GM12878 (cell line): ENCODE measurements around the gene LCN9. TPM values are rescaled to one million over a fixed set of nuclear protein-coding genes. Genes with fewer than 3 reads are reported as not detected.

Experiments
- ATAC-seq: fragments of 200-7000 bp; cut with Tn5 transposase; 3 replicates; pipeline ENCODE4 v1.9.1; 2020; ENCODE audit warnings: mild to moderate bottlenecking, moderate library complexity
- BruUV-seq: library from RNA; stranded (reverse); fragments of 400-500 nt; replicated peaks from 2 replicates; lab custom pipeline; 2021; lab: Mats Ljungman, UMichigan
- CTCF ChIA-PET: fragments of 300-600 bp; sonication (Branson Sonifier 250); formaldehyde crosslinking; extraction: SDS; loops from one replicate; lab custom pipeline; 2021; ENCODE audit warnings: inconsistent platforms; lab: Yijun Ruan, JAX
- POLR2A ChIA-PET: fragments of 350-600 bp; formaldehyde crosslinking; extraction: SDS; loops from one replicate; lab custom pipeline; 2021; ENCODE audit warnings: inconsistent platforms; lab: Charles Lee
- RAD21 ChIA-PET: fragments of 300-600 bp; sonication (Branson Sonifier 250); formaldehyde crosslinking; loops from one replicate; lab custom pipeline; 2023; ENCODE audit warnings: antibody characterized with exemption; ENCODE audit not compliant: unreplicated experiment; lab: Charles Lee
- SMC1A ChIA-PET: fragments of 300-600 bp; sonication (Branson Sonifier 250); formaldehyde crosslinking; loops from one replicate; lab custom pipeline; 2023; ENCODE audit not compliant: unreplicated experiment, uncharacterized antibody; lab: Charles Lee
- DNase-seq: peaks from one replicate; pipeline ENCODE4 v3.0.0-alpha.2; 2011; ENCODE audit warnings: low read depth, low spot score
- FAIRE-seq: peaks from 3 replicates; lab custom pipeline; 2011; peaks lifted over from hg19 to GRCh38; lab: Jason Lieb, UNC
- H2AFZ ChIP-seq: 2 replicates; pipeline ENCODE4 v1.6.0; 2011; ENCODE audit warnings: low read depth, low read length, control low read depth; ENCODE audit not compliant: control insufficient read depth
- H3K27ac ChIP-seq: 2 replicates; pipeline ENCODE4 v1.5.1; 2011; ENCODE audit warnings: control low read depth; ENCODE audit not compliant: control insufficient read depth, insufficient read depth
- H3K27me3 ChIP-seq, 2 experiments: replicated peaks in 1 of 2; 2 replicates each; pipeline versions ENCODE4 v1.6.0 to v1.6.1; 2011; ENCODE audit warnings: low read length in 1 of 2; ENCODE audit not compliant: control insufficient read depth in 2 of 2, insufficient read depth in 2 of 2
- H3K36me3 ChIP-seq, 2 experiments: 2 replicates each; pipeline ENCODE4 v1.5.1; 2011; ENCODE audit warnings: low read length in 1 of 2; ENCODE audit not compliant: control insufficient read depth in 2 of 2, insufficient read depth in 2 of 2
- H3K4me1 ChIP-seq: 2 replicates; pipeline ENCODE4 v1.6.1; 2011; ENCODE audit warnings: mild to moderate bottlenecking, low read length, moderate library complexity, mixed read lengths; ENCODE audit not compliant: control insufficient read depth, insufficient read depth
- H3K4me2 ChIP-seq: 2 replicates; pipeline ENCODE4 v1.6.0; 2011; ENCODE audit warnings: control low read depth; ENCODE audit not compliant: control insufficient read depth, insufficient read depth
- H3K4me3 ChIP-seq: fragments of 200-600 bp; sonication (generic); 2 replicates; pipeline ENCODE4 v1.5.1; 2016
- H3K79me2 ChIP-seq: 2 replicates; pipeline ENCODE4 v1.6.0; 2011; ENCODE audit warnings: low read length; ENCODE audit not compliant: control insufficient read depth, insufficient read depth
- H3K9ac ChIP-seq: 2 replicates; pipeline ENCODE4 v1.8.0; 2011; ENCODE audit warnings: low read length, control low read depth, mixed read lengths; ENCODE audit not compliant: control insufficient read depth, insufficient read depth
- H3K9me3 ChIP-seq: replicated peaks from 3 replicates; pipeline ENCODE4 v1.5.1; 2011; ENCODE audit warnings: mild to moderate bottlenecking, low read length; ENCODE audit not compliant: control insufficient read depth, insufficient read depth
- H4K20me1 ChIP-seq: 2 replicates; pipeline ENCODE4 v1.6.0; 2011; ENCODE audit not compliant: control insufficient read depth, insufficient read depth
- BACH1 ChIP-seq: fragments of 450-650 bp; IDR thresholded peaks from 2 replicates; pipeline ENCODE4 v1.6.1; 2017; ENCODE audit warnings: mild to moderate bottlenecking, borderline replicate concordance
- FOS ChIP-seq: IDR thresholded peaks from 3 replicates; pipeline ENCODE4 v1.6.1; 2011; ENCODE audit warnings: borderline replicate concordance; ENCODE audit not compliant: insufficient read length; ENCODE audit errors: extremely low read depth
- MEF2A ChIP-seq: IDR thresholded peaks from 2 replicates; pipeline ENCODE4 v1.6.1; 2011; ENCODE audit warnings: low read depth, mild to moderate bottlenecking, low read length, moderate library complexity; ENCODE audit not compliant: insufficient read depth
- PAX8 ChIP-seq: fragments of 450-650 bp; IDR thresholded peaks from 2 replicates; pipeline ENCODE4 v1.6.1; 2017; ENCODE audit warnings: mild to moderate bottlenecking, moderate library complexity
- POLR2A ChIP-seq: IDR thresholded peaks from 2 replicates; pipeline ENCODE4 v1.6.1; 2011; ENCODE audit warnings: low read depth, mild to moderate bottlenecking, low read length
- POLR2AphosphoS2 ChIP-seq: IDR thresholded peaks from 2 replicates; pipeline ENCODE4 v1.6.1; 2011; ENCODE audit warnings: low read depth, mild to moderate bottlenecking, low read length, improper control_type of control experiment, moderate library complexity
- POLR2AphosphoS5 ChIP-seq: IDR thresholded peaks from 2 replicates; pipeline ENCODE4 v1.6.1; 2011; ENCODE audit warnings: mild to moderate bottlenecking, low read length, inconsistent platforms
- RBBP5 ChIP-seq: fragments of 200-600 bp; sonication (generic); conservative IDR thresholded peaks from 2 replicates; pipeline ENCODE4 v1.6.1; 2016
- RCOR1 ChIP-seq: conservative IDR thresholded peaks from 2 replicates; pipeline ENCODE4 v1.6.1; 2012; ENCODE audit warnings: low read depth, low read length, improper control_type of control experiment
- WGBS: methylation state at CpG from one replicate; pipeline ENCODE4 v1.1.6; 2016; ENCODE audit warnings: low lambda C conversion rate; ENCODE audit not compliant: insufficient replicate concordance, insufficient coverage; ENCODE audit errors: missing lambda C conversion rate; 5-methylcytosine and 5-hydroxymethylcytosine counted together
- in situ Hi-C: fragments of 300-500 bp; cut with MboI; formaldehyde crosslinking; loops from 9 replicates; pipeline ENCODE4 v1.14.3; 2018; ENCODE audit warnings: mixed read lengths
- intact Hi-C: fragments of 100-400 bp; cut with micrococcal nuclease; formaldehyde crosslinking; loops from one replicate; pipeline ENCODE4 v1.14.2; 2022; ENCODE audit not compliant: unreplicated experiment
- polyA plus RNA-seq, 11 experiments: library from polyadenylated mRNA; depleted of rRNA in 4 of 11; unstranded in 6 of 11; stranded (reverse) in 5 of 11; fragments of >200 nt; fragmentation: Nextera tagmentation in 4 of 11; fragmentation: Illumina TruSeq in 1 of 11; extraction: Ambion mirVana in 4 of 11; extraction: Trizol in 1 of 11; gene quantifications; 1 replicate in 1 of 11; 2 replicates in 10 of 11; pipeline versions ENCODE4 v1.2.1 to v1.2.3, GENCODE V29; 2011 to 2016; ENCODE audit warnings: inconsistent platforms in 2 of 11, missing spikeins in 2 of 11, low read depth in 1 of 11
- total RNA-seq, 4 experiments: library from RNA; depleted of rRNA in 3 of 4; stranded (reverse); fragments of >200 nt in 3 of 4; fragmentation: Illumina TruSeq in 1 of 4; extraction: Trizol in 1 of 4; gene quantifications; 2 replicates each; pipeline versions ENCODE4 v1.2.1 to v1.2.3, GENCODE V29; 2013 to 2021
- TF ChIP-seq, protein P1 (sequence below): fragments of 450-650 bp; formaldehyde crosslinking; IDR thresholded peaks from 2 replicates; pipeline ENCODE4 v1.5.0; 2022; ENCODE audit warnings: mild to moderate bottlenecking, missing genetic modification characterization
- TF ChIP-seq, protein P2 (sequence below), 3 experiments: IDR thresholded peaks in 2 of 3; conservative IDR thresholded peaks in 1 of 3; 2 replicates each; pipeline ENCODE4 v1.5.1; 2011; ENCODE audit warnings: low read depth in 3 of 3, low read length in 3 of 3, mild to moderate bottlenecking in 3 of 3, control low read depth in 2 of 3, moderate library complexity in 2 of 3, inconsistent platforms in 1 of 3, mixed read lengths in 1 of 3; ENCODE audit not compliant: control insufficient read depth in 2 of 3, insufficient read depth in 1 of 3; ENCODE audit errors: extremely low read depth in 1 of 3
- TF ChIP-seq, protein P3 (sequence below): fragments of 450-650 bp; conservative IDR thresholded peaks from 2 replicates; pipeline ENCODE4 v1.6.1; 2017; ENCODE audit warnings: mild to moderate bottlenecking, moderate library complexity
- TF ChIP-seq, protein P4 (sequence below): fragments of 450-650 bp; IDR thresholded peaks from 2 replicates; pipeline ENCODE4 v1.6.1; 2017; ENCODE audit warnings: mild to moderate bottlenecking, moderate library complexity

LCN9 gene
- total and polyA plus RNA-seq, 10 of the 15 experiments (the other 5 are each of a cell fraction or from before 2014, with no cell fraction given), result not detected

DNA sequence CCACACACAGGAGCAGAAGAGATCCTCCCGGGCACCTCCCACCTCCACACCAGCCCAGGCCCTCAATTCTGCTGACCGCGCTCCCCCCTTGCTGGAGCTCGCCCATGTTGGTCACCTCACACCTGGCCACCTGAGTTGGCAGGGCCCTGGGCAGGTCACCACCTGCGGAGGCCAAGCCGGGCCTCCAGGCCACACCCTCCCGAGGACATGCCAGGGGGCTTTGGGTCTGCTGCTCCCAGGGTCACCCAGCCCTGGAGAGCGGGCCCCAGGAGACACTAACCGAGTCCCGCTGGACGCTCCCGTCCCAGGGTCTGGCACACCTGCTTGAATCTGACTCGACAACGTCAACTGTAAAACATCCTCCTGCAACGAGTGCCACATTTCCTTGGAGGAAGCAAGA lies 34.1 kb downstream of the LCN9 start:
- no peaks in the 10 kb centered on the region for H3K79me2 ChIP-seq
- no peak for DNase-seq
- RAD21 ChIA-PET, result no interaction called here
- no TSS peak for BruUV-seq
- TF ChIP-seq, protein P1, sequence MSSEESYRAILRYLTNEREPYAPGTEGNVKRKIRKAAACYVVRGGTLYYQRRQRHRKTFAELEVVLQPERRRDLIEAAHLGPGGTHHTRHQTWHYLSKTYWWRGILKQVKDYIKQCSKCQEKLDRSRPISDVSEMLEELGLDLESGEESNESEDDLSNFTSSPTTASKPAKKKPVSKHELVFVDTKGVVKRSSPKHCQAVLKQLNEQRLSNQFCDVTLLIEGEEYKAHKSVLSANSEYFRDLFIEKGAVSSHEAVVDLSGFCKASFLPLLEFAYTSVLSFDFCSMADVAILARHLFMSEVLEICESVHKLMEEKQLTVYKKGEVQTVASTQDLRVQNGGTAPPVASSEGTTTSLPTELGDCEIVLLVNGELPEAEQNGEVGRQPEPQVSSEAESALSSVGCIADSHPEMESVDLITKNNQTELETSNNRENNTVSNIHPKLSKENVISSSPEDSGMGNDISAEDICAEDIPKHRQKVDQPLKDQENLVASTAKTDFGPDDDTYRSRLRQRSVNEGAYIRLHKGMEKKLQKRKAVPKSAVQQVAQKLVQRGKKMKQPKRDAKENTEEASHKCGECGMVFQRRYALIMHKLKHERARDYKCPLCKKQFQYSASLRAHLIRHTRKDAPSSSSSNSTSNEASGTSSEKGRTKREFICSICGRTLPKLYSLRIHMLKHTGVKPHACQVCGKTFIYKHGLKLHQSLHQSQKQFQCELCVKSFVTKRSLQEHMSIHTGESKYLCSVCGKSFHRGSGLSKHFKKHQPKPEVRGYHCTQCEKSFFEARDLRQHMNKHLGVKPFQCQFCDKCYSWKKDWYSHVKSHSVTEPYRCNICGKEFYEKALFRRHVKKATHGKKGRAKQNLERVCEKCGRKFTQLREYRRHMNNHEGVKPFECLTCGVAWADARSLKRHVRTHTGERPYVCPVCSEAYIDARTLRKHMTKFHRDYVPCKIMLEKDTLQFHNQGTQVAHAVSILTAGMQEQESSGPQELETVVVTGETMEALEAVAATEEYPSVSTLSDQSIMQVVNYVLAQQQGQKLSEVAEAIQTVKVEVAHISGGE (CRISPR knock-in tag), result no peak
- TF ChIP-seq POLR2A, result no peak
- TF ChIP-seq, protein P2, sequence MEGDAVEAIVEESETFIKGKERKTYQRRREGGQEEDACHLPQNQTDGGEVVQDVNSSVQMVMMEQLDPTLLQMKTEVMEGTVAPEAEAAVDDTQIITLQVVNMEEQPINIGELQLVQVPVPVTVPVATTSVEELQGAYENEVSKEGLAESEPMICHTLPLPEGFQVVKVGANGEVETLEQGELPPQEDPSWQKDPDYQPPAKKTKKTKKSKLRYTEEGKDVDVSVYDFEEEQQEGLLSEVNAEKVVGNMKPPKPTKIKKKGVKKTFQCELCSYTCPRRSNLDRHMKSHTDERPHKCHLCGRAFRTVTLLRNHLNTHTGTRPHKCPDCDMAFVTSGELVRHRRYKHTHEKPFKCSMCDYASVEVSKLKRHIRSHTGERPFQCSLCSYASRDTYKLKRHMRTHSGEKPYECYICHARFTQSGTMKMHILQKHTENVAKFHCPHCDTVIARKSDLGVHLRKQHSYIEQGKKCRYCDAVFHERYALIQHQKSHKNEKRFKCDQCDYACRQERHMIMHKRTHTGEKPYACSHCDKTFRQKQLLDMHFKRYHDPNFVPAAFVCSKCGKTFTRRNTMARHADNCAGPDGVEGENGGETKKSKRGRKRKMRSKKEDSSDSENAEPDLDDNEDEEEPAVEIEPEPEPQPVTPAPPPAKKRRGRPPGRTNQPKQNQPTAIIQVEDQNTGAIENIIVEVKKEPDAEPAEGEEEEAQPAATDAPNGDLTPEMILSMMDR (IDR thresholded peaks at IDR 0.05 in 2 of 3, conservative IDR thresholded peaks at IDR 0.05 in 1 of 3; ENCODE audit: control insufficient read depth in 2 of 3, extremely low read depth in 1 of 3, insufficient read depth in 1 of 3, low read depth in 3 of 3, low read length in 3 of 3), result no peak
- no peak for TF ChIP-seq PAX8
- TF ChIP-seq RCOR1, result no peak
- TF ChIP-seq, protein P3, sequence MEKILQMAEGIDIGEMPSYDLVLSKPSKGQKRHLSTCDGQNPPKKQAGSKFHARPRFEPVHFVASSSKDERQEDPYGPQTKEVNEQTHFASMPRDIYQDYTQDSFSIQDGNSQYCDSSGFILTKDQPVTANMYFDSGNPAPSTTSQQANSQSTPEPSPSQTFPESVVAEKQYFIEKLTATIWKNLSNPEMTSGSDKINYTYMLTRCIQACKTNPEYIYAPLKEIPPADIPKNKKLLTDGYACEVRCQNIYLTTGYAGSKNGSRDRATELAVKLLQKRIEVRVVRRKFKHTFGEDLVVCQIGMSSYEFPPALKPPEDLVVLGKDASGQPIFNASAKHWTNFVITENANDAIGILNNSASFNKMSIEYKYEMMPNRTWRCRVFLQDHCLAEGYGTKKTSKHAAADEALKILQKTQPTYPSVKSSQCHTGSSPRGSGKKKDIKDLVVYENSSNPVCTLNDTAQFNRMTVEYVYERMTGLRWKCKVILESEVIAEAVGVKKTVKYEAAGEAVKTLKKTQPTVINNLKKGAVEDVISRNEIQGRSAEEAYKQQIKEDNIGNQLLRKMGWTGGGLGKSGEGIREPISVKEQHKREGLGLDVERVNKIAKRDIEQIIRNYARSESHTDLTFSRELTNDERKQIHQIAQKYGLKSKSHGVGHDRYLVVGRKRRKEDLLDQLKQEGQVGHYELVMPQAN, result no peak
- no peak for TF ChIP-seq BACH1
- TF ChIP-seq RBBP5, result no peak
- TF ChIP-seq, protein P4, sequence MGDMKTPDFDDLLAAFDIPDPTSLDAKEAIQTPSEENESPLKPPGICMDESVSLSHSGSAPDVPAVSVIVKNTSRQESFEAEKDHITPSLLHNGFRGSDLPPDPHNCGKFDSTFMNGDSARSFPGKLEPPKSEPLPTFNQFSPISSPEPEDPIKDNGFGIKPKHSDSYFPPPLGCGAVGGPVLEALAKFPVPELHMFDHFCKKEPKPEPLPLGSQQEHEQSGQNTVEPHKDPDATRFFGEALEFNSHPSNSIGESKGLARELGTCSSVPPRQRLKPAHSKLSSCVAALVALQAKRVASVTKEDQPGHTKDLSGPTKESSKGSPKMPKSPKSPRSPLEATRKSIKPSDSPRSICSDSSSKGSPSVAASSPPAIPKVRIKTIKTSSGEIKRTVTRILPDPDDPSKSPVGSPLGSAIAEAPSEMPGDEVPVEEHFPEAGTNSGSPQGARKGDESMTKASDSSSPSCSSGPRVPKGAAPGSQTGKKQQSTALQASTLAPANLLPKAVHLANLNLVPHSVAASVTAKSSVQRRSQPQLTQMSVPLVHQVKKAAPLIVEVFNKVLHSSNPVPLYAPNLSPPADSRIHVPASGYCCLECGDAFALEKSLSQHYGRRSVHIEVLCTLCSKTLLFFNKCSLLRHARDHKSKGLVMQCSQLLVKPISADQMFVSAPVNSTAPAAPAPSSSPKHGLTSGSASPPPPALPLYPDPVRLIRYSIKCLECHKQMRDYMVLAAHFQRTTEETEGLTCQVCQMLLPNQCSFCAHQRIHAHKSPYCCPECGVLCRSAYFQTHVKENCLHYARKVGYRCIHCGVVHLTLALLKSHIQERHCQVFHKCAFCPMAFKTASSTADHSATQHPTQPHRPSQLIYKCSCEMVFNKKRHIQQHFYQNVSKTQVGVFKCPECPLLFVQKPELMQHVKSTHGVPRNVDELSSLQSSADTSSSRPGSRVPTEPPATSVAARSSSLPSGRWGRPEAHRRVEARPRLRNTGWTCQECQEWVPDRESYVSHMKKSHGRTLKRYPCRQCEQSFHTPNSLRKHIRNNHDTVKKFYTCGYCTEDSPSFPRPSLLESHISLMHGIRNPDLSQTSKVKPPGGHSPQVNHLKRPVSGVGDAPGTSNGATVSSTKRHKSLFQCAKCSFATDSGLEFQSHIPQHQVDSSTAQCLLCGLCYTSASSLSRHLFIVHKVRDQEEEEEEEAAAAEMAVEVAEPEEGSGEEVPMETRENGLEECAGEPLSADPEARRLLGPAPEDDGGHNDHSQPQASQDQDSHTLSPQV, result no peak
- TF ChIP-seq POLR2AphosphoS5, result no peak
- no peak for TF ChIP-seq POLR2AphosphoS2
- TF ChIP-seq FOS, result no peak
- TF ChIP-seq MEF2A, result no peak
- TF ChIP-seq, all 136 proteins: peak for 0
- in situ Hi-C loops (no loop called here), intact Hi-C loops (no loop called here)
- 38% methylated on average over 15 of the region's 15 CpGs for WGBS
- ChIA-PET SMC1A (no interaction called here), POLR2A (no interaction called here), CTCF (interaction anchor here (1.1 kb wide), 1 partner anchor 94 kb away, joined by 3 read pairs; no protein-coding TSS in a partner anchor)
- Histone ChIP-seq H3K27me3 (no peaks in the 10 kb centered on the region; a peak in 1 of 4 replicates), H3K9ac (no peak overlapping the region), H3K4me3 (no peak overlapping the region), H3K4me1 (no peaks in the 10 kb centered on the region), H4K20me1 (no peaks in the 10 kb centered on the region), H3K9me3 (no peaks in the 10 kb centered on the region), H3K4me2 (no peak overlapping the region), H3K36me3 (no peaks in the 10 kb centered on the region), H3K27ac (no peak overlapping the region), H2AFZ (no peak overlapping the region)
- ATAC-seq (no peak), FAIRE-seq (no peak)
